Ovary (tissue), 9 donors: ENCODE data around the gene TLL2. TPM values are rescaled to one million over a fixed set of nuclear protein-coding genes. Genes with fewer than 3 reads are reported as not detected.

Experiments used
- DNase-seq, 5 donors: peaks; one replicate each; pipeline ENCODE4 v3.0.0-alpha.2; 2019 to 2020
- H3K27ac ChIP-seq, 2 donors: fragments of 200-600 bp; one replicate each; pipeline versions ENCODE4 v1.5.1 to v1.8.0; 2019 to 2022
- H3K27me3 ChIP-seq: fragments of 200-600 bp; one replicate; pipeline ENCODE4 v1.8.0; 2022
- H3K36me3 ChIP-seq: fragments of 200-600 bp; sonication (generic); one replicate; pipeline ENCODE4 v1.5.1; 2019
- H3K4me1 ChIP-seq: one replicate; pipeline ENCODE4 v1.8.1; 2013; ENCODE audit warnings: mild to moderate bottlenecking, moderate library complexity; ENCODE audit not compliant: insufficient read depth
- H3K4me3 ChIP-seq: fragments of 200-600 bp; sonication (generic); one replicate; pipeline ENCODE4 v1.5.1; 2017
- H3K9me3 ChIP-seq, 2 donors: fragments of 200-600 bp in 1 of 2; sonication (generic) in 1 of 2; one replicate each; pipeline versions ENCODE4 v1.5.1 to v1.8.1; 2013 to 2019; ENCODE audit warnings: mild to moderate bottlenecking in 1 of 2, moderate library complexity in 1 of 2
- CTCF ChIP-seq, 3 donors: fragments of 450-650 bp in 2 of 3; fragments of 200-600 bp in 1 of 3; IDR thresholded peaks; one replicate each; pipeline versions ENCODE4 v1.5.1 to v1.8.0; 2016 to 2022; ENCODE audit warnings: antibody characterized with exemption in 3 of 3, mild to moderate bottlenecking in 1 of 3
- EP300 ChIP-seq: sonication (generic); formaldehyde crosslinking; IDR thresholded peaks from one replicate; pipeline ENCODE4 v1.6.1; 2017; ENCODE audit warnings: antibody characterized with exemption
- POLR2A ChIP-seq: fragments of 450-650 bp; IDR thresholded peaks from one replicate; pipeline ENCODE4 v1.6.1; 2017; ENCODE audit warnings: antibody characterized with exemption, mild to moderate bottlenecking, moderate library complexity
- WGBS, 3 donors: extraction: QIAGEN DNeasy Blood & Tissue Kit in 1 of 3; methylation state at CpG; one replicate each; pipeline versions ENCODE4 v1.1.5 to v1.1.7; 2013 to 2017; 5-methylcytosine and 5-hydroxymethylcytosine counted together
- intact Hi-C, 4 donors: fragments of 100-400 bp; cut with DNase I; formaldehyde crosslinking; loops; one replicate each; pipeline versions ENCODE4 v1.11.0 to v1.15.1; 2022 to 2023
- polyA plus RNA-seq, 2 donors: library from polyadenylated mRNA; stranded (reverse); fragments of 200-250 nt in 1 of 2; fragments of 350-450 nt in 1 of 2; fragmentation: Illumina TruSeq in 1 of 2; extraction: RNeasy Lipid Tissue Mini Kit (QIAGEN cat#74804) in 1 of 2; gene quantifications; one replicate each; pipeline ENCODE4 v1.2.3, GENCODE V29; 2013 to 2014
- total RNA-seq, 7 donors: library from RNA; depleted of rRNA in 2 of 7; stranded (reverse); fragments of >200 nt in 2 of 7; fragmentation: NEBNext Ultra II Directional in 3 of 7; extraction: Animal tissue kit (Norgen Biotek cat#: 25700) in 3 of 7; gene quantifications; one replicate each; pipeline versions ENCODE4 v1.1.0 to v1.2.4, GENCODE V29; 2016 to 2023
- donor health status: DM: no; HTN: no; CAD: no; lungs with moderate emphysema.
- donor health status: DM: no; HTN: no; CAD: no.
- donor health status: Bipolar disorder and iron deficiency.
- donor health status: DM: yes; HTN: yes; CAD: no.
- donor health status: DM: no; HTN: no; CAD: no.
- donor health status: DM: yes; HTN: yes; CAD: no.

The TLL2 gene
- total and polyA plus RNA-seq, 9 donors: 0.07 to 0.68 (median 0.29) TPM; not detected in 1

- no peaks in the 10 kb centered on the region for H3K27me3 ChIP-seq
- DNase-seq: no peak
Observed at GRCh38 chr10:96441322-96441885, 72.3 kb downstream of the TLL2 start.

GRCh38 chr10:96440361-96441292 lies 73.1 kb downstream of the TLL2 start:
- intact Hi-C loops: no loop called here
- no peak for TF ChIP-seq CTCF (IDR thresholded peaks at IDR 0.05)
- TF ChIP-seq POLR2A: no peak
- no peak for TF ChIP-seq EP300
- no peak for DNase-seq
- H3K36me3 ChIP-seq: no peaks in the 10 kb centered on the region
- WGBS, 3 donors: 50 to 56% (median 53%) methylated on average over 10 of the region's 10 CpGs
- H3K27ac ChIP-seq: no peak overlapping the region
- no peak overlapping the region for H3K4me3 ChIP-seq
- no peaks in the 10 kb centered on the region for H3K4me1 ChIP-seq
- no peaks in the 10 kb centered on the region for H3K27me3 ChIP-seq
- no peaks in the 10 kb centered on the region for H3K9me3 ChIP-seq

More at GRCh38 chr10:96441322-96441885, 72.3 kb downstream of the TLL2 start:
- WGBS, 3 donors: 79 to 83% (median 80%) methylated on average over 10 of the region's 10 CpGs
- H3K4me1 ChIP-seq: no peaks in the 10 kb centered on the region
- H3K36me3 ChIP-seq: no peaks in the 10 kb centered on the region
- intact Hi-C loops: no loop called here
- H3K27ac ChIP-seq: no peak overlapping the region
- no peak for TF ChIP-seq CTCF (IDR thresholded peaks at IDR 0.05)
- no peaks in the 10 kb centered on the region for H3K9me3 ChIP-seq
- no peak overlapping the region for H3K4me3 ChIP-seq

GRCh38 chr10:96439725-96440124 lies 74.0 kb downstream of the TLL2 start:
- no peaks in the 10 kb centered on the region for H3K9me3 ChIP-seq
- H3K27me3 ChIP-seq: no peaks in the 10 kb centered on the region
- no peak overlapping the region for H3K4me3 ChIP-seq
- intact Hi-C loops: no loop called here
- 18 to 44% (median 23%) methylated on average over 2 of the region's 2 CpGs for WGBS, 3 donors
- no peak for DNase-seq
- H3K36me3 ChIP-seq: no peaks in the 10 kb centered on the region
- TF ChIP-seq CTCF (IDR thresholded peaks at IDR 0.05): no peak
- TF ChIP-seq EP300: no peak
- H3K4me1 ChIP-seq: no peaks in the 10 kb centered on the region
- H3K27ac ChIP-seq: no peak overlapping the region

GRCh38 chr10:96436035-96436434 lies 77.7 kb downstream of the TLL2 start:
- intact Hi-C loops: no loop called here
- H3K4me3 ChIP-seq: no peak overlapping the region
- TF ChIP-seq CTCF (IDR thresholded peaks at IDR 0.05): no peak
- no peak for TF ChIP-seq POLR2A
- no peak for TF ChIP-seq EP300

More at GRCh38 chr10:96436035-96436434, 77.7 kb downstream of the TLL2 start:
- DNase-seq: no peak
- no peaks in the 10 kb centered on the region for H3K4me1 ChIP-seq
- no peaks in the 10 kb centered on the region for H3K36me3 ChIP-seq
- no peaks in the 10 kb centered on the region for H3K27me3 ChIP-seq
- H3K9me3 ChIP-seq: no peaks in the 10 kb centered on the region
- H3K27ac ChIP-seq: no peak overlapping the region
